Naive thymus-derived CD8-positive, alpha-beta T cell (primary cell): ENCODE results near the gene B9D1. TPM values are rescaled to one million over a fixed set of nuclear protein-coding genes. Genes with fewer than 3 reads are reported as not detected.

Experiments
- ATAC-seq, 2 donors: fragments of 150-1000 bp; cut with Tn5 transposase in 1 of 2; sonication (Bioruptor Pico), chemical (Tn5 transposase) in 1 of 2; 1 replicate in 1 of 2; 2 replicates in 1 of 2; pipeline ENCODE4 v1.10.0; 2021; ENCODE audit warnings: mild to moderate bottlenecking in 2 of 2, moderate library complexity in 2 of 2
- POLR2A ChIA-PET: fragments of 350-600 bp; sonication (Branson Sonifier 250); formaldehyde crosslinking; loops from one replicate; lab custom pipeline; 2021; ENCODE audit warnings: antibody characterized with exemption; lab: Charles Lee
- DNase-seq, 10 donors: peaks; one replicate each; pipeline versions ENCODE4 v3.0.0 to v3.0.0-alpha.2; 2020 to 2022
- H3K27ac Mint-ChIP-seq, 10 donors: one replicate each; pipeline ENCODE4 v1.8.0; 2020 to 2022; ENCODE audit warnings: mild to moderate bottlenecking in 10 of 10, mixed read lengths in 10 of 10, moderate library complexity in 4 of 10, inconsistent platforms in 1 of 10
- H3K27me3 Mint-ChIP-seq, 5 donors: one replicate each; pipeline ENCODE4 v1.8.0; 2021 to 2022; ENCODE audit warnings: mixed read lengths in 5 of 5
- H3K36me3 Mint-ChIP-seq, 3 donors: one replicate each; pipeline ENCODE4 v1.8.0; 2020 to 2022; ENCODE audit warnings: mixed read lengths in 3 of 3, mild to moderate bottlenecking in 2 of 3, inconsistent platforms in 1 of 3
- H3K4me1 Mint-ChIP-seq, 4 donors: one replicate each; pipeline ENCODE4 v1.8.0; 2021 to 2022; ENCODE audit warnings: mixed read lengths in 4 of 4
- H3K4me3 Mint-ChIP-seq, 10 donors: one replicate each; pipeline ENCODE4 v1.8.0; 2020 to 2022; ENCODE audit warnings: mild to moderate bottlenecking in 10 of 10, mixed read lengths in 10 of 10, moderate library complexity in 6 of 10, inconsistent platforms in 1 of 10
- H3K9me3 Mint-ChIP-seq, 9 donors: one replicate each; pipeline ENCODE4 v1.8.0; 2020 to 2022; ENCODE audit warnings: mixed read lengths in 9 of 9, mild to moderate bottlenecking in 3 of 9, inconsistent platforms in 1 of 9, moderate library complexity in 1 of 9
- polyA plus RNA-seq, 3 donors: library from polyadenylated mRNA; unstranded; fragments of 300-500 nt; fragmentation: Illumina TruSeq; gene quantifications; one replicate each; pipeline ENCODE4 v1.2.3, GENCODE V29; 2021
- total RNA-seq, 8 experiments: library from RNA in 2 of 8; stranded (reverse) in 2 of 8; gene quantifications; one replicate each; pipeline ENCODE4 v1.2.3 and lab custom pipeline; 2021 to 2026

The B9D1 gene
- total and polyA plus RNA-seq, 5 experiments from 2014 or later: 0.75 to 3.1 (median 1.8) TPM

DNA sequence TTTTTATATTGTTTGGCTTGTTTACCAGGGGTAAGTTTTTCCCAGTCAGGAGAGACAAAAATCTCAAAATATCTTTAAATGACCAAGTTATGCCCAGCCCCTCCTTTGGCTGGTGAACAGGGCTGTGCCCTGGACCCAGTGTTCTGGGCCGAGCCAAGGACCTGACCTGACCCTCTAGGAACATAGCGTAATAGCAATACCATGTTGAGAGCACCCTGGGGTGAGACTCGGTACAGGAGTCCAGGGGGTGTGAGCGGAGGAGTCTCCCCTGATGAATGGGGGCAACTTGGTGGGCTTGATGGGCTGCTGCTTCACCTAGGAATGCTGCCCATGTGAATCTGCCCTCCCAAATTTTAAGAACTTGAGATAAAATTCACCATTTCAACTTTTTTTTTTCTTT lies 47.4 kb downstream of the B9D1 start:
- no peak for ATAC-seq
- H3K36me3 Mint-ChIP-seq: no peaks in the 10 kb centered on the region

DNA sequence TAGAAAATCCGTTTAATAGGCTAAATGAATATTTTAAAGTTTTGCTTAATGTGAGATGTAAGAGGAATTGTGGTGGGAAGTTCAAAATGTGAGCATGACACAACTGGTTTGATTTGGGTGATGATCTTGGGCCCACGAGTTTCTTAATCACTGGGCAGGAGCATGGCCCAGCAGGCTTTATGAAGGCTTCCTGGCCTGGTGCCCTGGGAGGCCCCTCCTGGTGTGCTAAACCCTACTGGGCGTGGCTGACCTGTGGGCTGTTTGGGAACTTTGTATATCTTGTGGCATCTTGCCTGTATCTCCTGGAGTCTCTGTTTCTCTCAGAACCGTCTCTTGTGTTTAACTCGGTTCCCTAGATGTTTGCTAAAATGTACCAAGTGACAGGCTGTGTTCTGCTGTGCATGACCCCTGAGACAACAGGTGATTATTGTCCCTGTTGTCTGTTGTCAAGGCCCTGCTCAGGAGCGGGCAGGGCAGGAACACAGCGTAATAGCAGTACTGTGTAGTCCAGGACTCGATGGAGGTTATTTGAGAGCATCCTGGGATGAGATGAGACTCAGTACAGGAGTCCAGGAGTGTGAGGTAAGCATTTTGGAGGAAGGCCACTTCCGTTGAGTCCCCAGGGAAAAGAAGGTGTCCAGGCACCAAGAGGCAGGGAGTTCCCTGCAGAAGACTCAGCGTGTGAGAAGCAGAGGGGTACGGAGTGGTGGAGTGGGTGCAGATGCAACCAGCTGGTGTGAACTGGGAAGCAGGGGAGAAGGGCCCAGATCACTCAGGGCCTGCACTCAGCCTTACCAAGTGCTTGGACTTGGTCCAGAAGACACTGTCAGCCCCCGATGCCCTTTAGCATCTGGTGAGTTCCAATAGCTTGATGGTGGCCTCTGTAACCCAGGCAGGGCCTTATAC lies 48.5 kb downstream of the B9D1 start:
- no peak for ATAC-seq
- Mint-ChIP-seq H3K36me3 (no peaks in the 10 kb centered on the region), H3K4me1 (peaks cover 0 to 4% (median 0%) of the 10 kb centered on the region in 4 donors), H3K27me3 (peaks cover 17 to 79% (median 30%) of the 10 kb centered on the region in 5 donors), H3K4me3 (no peak overlapping the region), H3K9me3 (no peaks in the 10 kb centered on the region), H3K27ac (no peak overlapping the region)
- no peak for DNase-seq
- POLR2A ChIA-PET: no interaction called here

More for the DNA sequence above, 47.4 kb downstream of the B9D1 start:
- Mint-ChIP-seq H3K27me3 (peaks cover 13 to 70% (median 31%) of the 10 kb centered on the region in 5 donors), H3K4me1 (peaks cover 0 to 3% (median 0%) of the 10 kb centered on the region in 4 donors), H3K9me3 (no peaks in the 10 kb centered on the region), H3K4me3 (no peak overlapping the region), H3K27ac (no peak overlapping the region)
- POLR2A ChIA-PET: no interaction called here
- no peak for DNase-seq

DNA sequence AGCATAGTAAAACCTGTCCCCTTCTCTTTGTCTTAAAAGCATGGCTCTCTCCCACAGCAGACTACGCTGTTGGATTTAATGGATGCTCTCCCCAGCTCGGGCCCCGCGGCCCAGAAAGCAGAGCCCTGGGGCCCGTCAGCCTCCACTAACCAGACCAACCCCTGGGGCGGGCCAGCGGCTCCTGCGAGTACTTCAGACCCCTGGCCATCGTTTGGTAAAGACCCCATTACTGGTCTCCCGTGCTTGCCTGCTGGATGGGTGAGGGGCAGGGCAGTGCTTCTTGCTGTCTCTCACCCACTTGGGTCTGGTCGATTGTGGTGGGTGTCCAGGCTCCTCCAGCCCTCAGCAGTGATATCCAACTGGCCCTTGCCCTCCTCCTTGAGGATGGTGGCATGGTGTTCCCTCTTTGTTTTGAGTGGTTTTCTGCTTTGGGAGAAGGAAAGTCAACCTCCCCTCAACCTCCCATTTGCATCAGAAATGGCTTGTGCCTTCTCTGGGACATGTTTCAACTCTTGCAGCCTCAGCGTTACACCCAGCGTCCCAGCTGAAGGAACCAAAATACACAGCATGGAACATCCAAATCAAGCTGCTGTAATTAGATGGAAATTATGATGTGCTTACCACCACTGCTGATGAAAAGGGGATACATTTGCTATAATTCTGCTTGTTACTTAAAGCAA lies 49.3 kb downstream of the B9D1 start:
- Mint-ChIP-seq H3K4me1 (peaks cover 0 to 12% (median 0%) of the 10 kb centered on the region in 4 donors), H3K4me3 (no peak overlapping the region), H3K36me3 (no peaks in the 10 kb centered on the region), H3K9me3 (no peaks in the 10 kb centered on the region), H3K27me3 (peaks cover 22 to 80% (median 29%) of the 10 kb centered on the region in 5 donors), H3K27ac (peak overlapping the region in 1 of 10 donors; percentile 29)
- DNase-seq: no peak
- no peak for ATAC-seq
- POLR2A ChIA-PET: no interaction called here

DNA sequence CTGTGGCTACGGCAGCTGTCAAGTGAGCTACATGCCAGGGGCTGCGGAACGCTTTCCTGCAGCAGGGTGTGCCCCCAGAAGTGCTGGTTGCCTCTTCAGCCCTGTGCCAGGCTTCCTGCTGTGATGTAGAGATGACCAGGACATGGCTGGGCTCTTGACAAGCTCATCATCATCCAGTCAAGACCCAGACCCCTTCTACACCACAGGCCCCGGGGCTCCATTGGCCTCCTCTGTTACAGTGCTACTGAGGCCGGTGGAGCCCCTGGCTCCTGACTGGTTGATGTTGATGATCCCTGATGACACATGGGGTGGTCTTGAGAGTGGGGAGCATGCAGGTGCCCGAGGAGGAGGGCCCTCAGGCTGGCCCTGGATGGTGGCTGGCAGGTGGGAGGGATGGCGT lies 50.1 kb downstream of the B9D1 start:
- H3K9me3 Mint-ChIP-seq: no peaks in the 10 kb centered on the region
- ATAC-seq: no peak
- H3K27ac Mint-ChIP-seq: no peak overlapping the region
- POLR2A ChIA-PET: no interaction called here
- H3K36me3 Mint-ChIP-seq: no peaks in the 10 kb centered on the region
- no peak overlapping the region for H3K4me3 Mint-ChIP-seq
- DNase-seq: no peak
- peaks cover 26 to 79% (median 32%) of the 10 kb centered on the region in 5 donors for H3K27me3 Mint-ChIP-seq
- peaks cover 2 to 18% (median 5%) of the 10 kb centered on the region in 4 donors for H3K4me1 Mint-ChIP-seq

DNA sequence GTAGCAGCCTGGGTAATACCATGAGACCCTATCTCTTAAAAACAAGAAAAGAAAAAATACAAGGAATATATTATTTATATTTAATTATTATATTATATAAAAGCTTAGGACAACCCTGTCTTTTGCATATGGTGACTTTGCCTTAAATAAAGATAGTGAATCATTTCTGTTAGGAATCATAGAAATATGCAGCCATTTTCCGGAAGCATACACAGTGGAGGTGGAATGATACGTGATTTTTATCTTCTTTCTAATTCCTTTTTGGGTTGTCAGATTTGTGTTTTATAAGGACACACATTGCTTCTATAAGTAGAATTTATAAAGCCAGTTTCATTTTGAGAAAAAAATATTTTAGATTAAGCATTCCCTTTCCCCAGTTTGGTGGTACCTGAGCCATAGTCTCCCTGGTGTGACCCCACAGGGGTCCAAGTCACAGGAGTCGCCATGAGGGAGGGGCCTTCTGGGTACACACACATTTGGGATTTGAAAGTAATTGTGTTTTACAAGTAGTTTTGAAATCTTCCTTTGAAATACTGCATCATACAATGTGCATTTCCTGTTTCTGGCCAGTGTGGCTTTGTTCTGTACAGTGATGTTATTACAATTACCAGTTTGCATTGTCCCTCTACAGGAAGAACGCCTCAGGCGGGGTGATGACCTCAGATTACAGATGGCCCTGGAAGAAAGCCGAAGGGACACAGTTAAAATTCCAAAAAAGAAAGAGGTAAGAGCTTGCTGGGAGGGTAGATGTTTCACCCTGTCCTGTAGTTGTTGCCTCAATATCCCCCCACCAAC lies 50.9 kb downstream of the B9D1 start:
- no peaks in the 10 kb centered on the region for H3K9me3 Mint-ChIP-seq

DNA sequence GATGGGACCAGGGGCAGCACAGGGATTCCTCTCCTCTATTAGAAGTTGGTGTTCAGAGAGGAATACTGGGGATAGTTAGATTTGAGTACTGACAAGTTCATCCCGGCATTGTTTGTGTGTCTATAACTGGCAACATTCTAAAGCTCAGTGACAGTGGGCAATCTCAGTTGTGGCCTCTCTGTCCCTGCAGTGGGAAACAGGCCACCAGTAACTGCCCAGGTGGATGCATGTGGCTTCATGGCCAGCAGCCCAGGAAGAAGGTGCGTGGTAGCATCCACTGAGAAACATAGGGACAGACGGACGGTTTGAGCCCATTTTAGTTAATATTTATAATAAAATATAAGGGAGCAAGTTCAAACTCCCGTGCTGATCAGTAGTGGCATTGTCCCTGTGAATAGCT lies 51.5 kb downstream of the B9D1 start:
- H3K36me3 Mint-ChIP-seq: no peaks in the 10 kb centered on the region
- DNase-seq (no peak), ATAC-seq (no peak)
- H3K27me3 Mint-ChIP-seq: peaks cover 29 to 82% (median 40%) of the 10 kb centered on the region in 5 donors
- POLR2A ChIA-PET: no interaction called here
- H3K27ac Mint-ChIP-seq: peak overlapping the region in 1 of 10 donors; percentile 11
- H3K4me3 Mint-ChIP-seq: no peak overlapping the region
- H3K9me3 Mint-ChIP-seq: no peaks in the 10 kb centered on the region
- peaks cover 11 to 29% (median 15%) of the 10 kb centered on the region in 4 donors for H3K4me1 Mint-ChIP-seq

More for the DNA sequence above, 50.9 kb downstream of the B9D1 start:
- H3K27ac Mint-ChIP-seq: no peak overlapping the region
- no peaks in the 10 kb centered on the region for H3K36me3 Mint-ChIP-seq
- H3K4me3 Mint-ChIP-seq: no peak overlapping the region
- POLR2A ChIA-PET: no interaction called here
- ATAC-seq (no peak), DNase-seq (no peak)
- H3K27me3 Mint-ChIP-seq: peaks cover 30 to 77% (median 34%) of the 10 kb centered on the region in 5 donors
- peaks cover 5 to 23% (median 9%) of the 10 kb centered on the region in 4 donors for H3K4me1 Mint-ChIP-seq

DNA sequence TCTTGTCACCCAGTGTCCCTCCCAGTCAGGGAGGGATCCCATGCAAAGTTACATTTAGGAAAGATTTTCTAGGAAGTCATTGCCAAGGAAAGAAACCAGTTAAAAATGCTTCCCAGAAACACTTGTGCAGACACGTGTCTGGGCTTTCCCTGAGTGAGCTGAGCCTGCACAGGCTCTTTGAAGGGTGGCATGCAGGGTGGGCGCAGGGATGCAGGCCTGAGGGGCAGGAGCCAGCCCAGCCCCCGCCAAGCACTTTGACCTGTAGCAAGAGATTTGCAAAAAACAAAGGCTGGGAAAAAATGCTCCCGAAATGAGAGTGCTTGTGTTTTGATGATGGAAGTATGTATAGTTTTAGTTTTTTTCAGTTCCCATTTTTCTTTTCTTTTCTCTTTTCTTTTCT lies 52.4 kb downstream of the B9D1 start:
- H3K27ac Mint-ChIP-seq: no peak overlapping the region
- peaks cover 33 to 91% (median 48%) of the 10 kb centered on the region in 5 donors for H3K27me3 Mint-ChIP-seq
- no peak overlapping the region for H3K4me3 Mint-ChIP-seq
- no peaks in the 10 kb centered on the region for H3K36me3 Mint-ChIP-seq
- H3K4me1 Mint-ChIP-seq: peaks cover 19 to 37% (median 24%) of the 10 kb centered on the region in 4 donors
- POLR2A ChIA-PET: no interaction called here
- DNase-seq: no peak
- no peaks in the 10 kb centered on the region for H3K9me3 Mint-ChIP-seq
- no peak for ATAC-seq

DNA sequence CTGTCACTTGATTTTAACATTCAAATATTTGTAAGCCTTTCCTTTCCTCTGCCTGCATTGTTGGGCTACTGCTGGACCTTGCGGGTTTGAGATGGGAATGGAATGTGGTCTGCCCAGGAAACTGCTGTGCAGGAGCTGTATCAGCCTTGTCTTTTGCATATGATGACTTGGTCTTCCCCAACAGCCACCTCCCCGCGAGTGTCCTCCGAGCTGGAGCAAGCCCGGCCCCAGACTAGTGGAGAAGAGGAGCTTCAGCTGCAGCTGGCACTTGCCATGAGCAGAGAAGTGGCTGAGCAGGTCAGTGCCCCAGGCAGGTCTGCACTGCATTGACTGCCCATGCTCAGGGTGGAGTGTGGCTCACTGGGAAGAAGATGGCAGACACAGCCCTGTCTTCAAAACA lies 52.8 kb downstream of the B9D1 start:
- H3K4me1 Mint-ChIP-seq: peaks cover 19 to 40% (median 25%) of the 10 kb centered on the region in 4 donors

DNA sequence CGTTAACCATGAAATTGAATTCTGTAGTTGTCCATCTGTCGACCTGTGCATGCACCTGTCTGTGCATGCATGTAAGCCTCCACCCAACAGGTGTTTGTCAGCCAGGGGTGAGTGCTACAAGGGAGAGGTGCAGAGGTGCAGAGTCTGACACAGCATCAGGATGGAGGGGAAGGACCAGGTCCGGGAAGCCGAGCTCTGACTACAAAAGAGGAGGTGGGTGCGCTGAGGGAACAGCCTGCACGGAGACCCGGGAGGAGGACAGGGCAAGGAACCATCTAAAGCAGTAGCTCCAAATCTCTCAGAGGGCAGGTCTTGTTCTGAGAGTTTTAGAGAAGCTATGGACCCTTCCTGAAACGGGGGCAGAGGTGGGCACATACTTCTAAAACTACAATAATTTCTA lies 54.1 kb downstream of the B9D1 start:
- H3K4me3 Mint-ChIP-seq: no peak overlapping the region
- H3K27ac Mint-ChIP-seq: no peak overlapping the region
- H3K9me3 Mint-ChIP-seq: no peaks in the 10 kb centered on the region
- POLR2A ChIA-PET: no interaction called here
- no peaks in the 10 kb centered on the region for H3K36me3 Mint-ChIP-seq
- peaks cover 31 to 92% (median 44%) of the 10 kb centered on the region in 5 donors for H3K27me3 Mint-ChIP-seq
- DNase-seq: peak in 1 of 10 donors; percentile 16
- peaks cover 19 to 47% (median 25%) of the 10 kb centered on the region in 4 donors for H3K4me1 Mint-ChIP-seq
- no peak for ATAC-seq

More for the DNA sequence above, 52.8 kb downstream of the B9D1 start:
- ATAC-seq (no peak), DNase-seq (peak in 1 of 10 donors; percentile 55)
- no peaks in the 10 kb centered on the region for H3K36me3 Mint-ChIP-seq
- H3K4me3 Mint-ChIP-seq: no peak overlapping the region
- POLR2A ChIA-PET: no interaction called here
- H3K27me3 Mint-ChIP-seq: peaks cover 31 to 94% (median 50%) of the 10 kb centered on the region in 5 donors
- H3K27ac Mint-ChIP-seq: no peak overlapping the region
- H3K9me3 Mint-ChIP-seq: no peaks in the 10 kb centered on the region

DNA sequence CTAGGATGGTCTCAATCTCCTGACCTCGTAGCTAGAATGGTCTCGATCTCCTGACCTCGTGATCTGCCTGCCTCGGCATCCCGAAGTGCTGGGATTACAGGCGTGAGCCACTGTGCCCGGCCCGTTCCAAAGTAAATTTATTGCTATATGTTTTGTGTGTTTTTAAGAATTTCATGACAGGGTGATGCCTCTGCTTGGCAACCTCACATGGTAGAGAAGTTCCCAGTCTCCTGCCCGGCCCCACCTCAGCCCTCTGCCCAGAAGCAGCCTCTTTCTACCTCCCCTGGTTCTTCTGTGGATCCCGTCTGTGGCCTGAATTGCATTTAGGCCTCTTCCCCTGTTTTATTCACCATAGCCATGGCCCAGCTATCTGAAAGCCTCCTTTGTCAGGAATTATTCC lies 55.0 kb downstream of the B9D1 start:
- DNase-seq (peak in 1 of 10 donors; percentile 28), ATAC-seq (no peak)
- H3K9me3 Mint-ChIP-seq: no peaks in the 10 kb centered on the region
- H3K27me3 Mint-ChIP-seq: peaks cover 31 to 89% (median 41%) of the 10 kb centered on the region in 5 donors
- H3K4me1 Mint-ChIP-seq: peaks cover 19 to 56% (median 25%) of the 10 kb centered on the region in 4 donors
- H3K36me3 Mint-ChIP-seq: no peaks in the 10 kb centered on the region
- H3K27ac Mint-ChIP-seq: peak overlapping the region in 2 of 10 donors; percentile 22 to 49
- no peak overlapping the region for H3K4me3 Mint-ChIP-seq
- POLR2A ChIA-PET: interaction anchor here (0.5 kb wide), 1 partner anchor 482 kb away, joined by 3 read pairs; no protein-coding TSS in a partner anchor

DNA sequence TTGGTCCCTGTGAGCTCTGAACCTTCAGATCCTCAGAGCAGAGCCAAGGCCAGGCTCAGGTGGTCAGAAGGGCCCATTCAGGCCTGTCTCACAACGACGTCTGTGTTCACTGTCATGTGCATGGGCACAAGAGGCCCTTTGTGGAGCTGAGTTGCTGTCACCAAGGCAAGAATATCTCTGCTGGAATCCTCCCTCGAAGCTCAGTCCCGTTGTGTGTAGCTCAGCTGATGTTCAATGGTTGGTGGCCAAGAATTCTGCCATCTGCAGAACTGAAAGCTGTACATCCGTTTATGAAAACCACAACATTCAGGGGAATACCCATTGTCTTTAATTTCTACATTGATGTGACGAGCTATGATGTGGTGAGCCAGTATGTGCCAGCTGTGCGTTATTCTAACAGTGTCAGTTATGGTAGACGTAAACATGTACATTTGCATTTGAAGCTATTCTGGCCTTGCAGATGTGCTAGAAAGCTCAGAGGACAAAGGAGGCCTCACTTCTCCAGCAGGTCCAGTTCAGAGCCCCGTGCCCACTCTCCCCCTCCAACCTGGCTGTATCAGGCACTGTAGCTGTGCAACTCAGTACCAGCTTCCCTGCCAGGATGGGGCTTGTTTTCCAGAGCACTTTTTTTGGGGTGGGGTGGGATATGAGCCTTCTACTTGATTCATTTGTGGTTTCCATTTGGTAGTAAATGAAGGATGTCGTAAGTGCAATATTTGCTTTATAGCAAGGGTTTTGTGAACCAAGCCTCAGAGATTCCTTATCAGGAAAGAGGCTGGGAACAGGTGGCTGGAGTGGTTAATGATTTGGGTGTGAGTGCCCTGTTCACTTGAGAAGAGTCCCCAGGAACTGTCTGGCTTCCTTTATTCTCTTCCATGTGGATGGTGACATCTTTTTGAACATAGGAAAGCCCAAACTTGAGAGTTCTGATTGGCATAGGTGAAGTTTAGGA lies 56.1 kb downstream of the B9D1 start:
- Mint-ChIP-seq H3K4me3 (peak overlapping the region in 8 of 10 donors; percentile 33 to 68 (median 62)), H3K27ac (peak overlapping the region in 7 of 10 donors; percentile 29 to 89 (median 79)), H3K36me3 (no peaks in the 10 kb centered on the region), H3K9me3 (no peaks in the 10 kb centered on the region), H3K4me1 (peaks cover 19 to 53% (median 25%) of the 10 kb centered on the region in 4 donors), H3K27me3 (peaks cover 27 to 87% (median 42%) of the 10 kb centered on the region in 5 donors)
- ATAC-seq (peak; percentile 97 to 99), DNase-seq (peak in 9 of 10 donors; percentile 19 to 83 (median 56))
- POLR2A ChIA-PET: interaction anchor here (1.1 kb wide), 1 partner anchor 10 kb away, joined by 4 read pairs; no protein-coding TSS in a partner anchor
